Endothelial cell of umbilical vein (primary cell): ENCODE results near the gene NT5C1B. TPM values are rescaled to one million over a fixed set of nuclear protein-coding genes. Genes with fewer than 3 reads are reported as not detected.

Experiments used
- BruUV-seq: library from RNA; stranded (reverse); fragments of 400-500 nt; replicated peaks from 2 replicates; lab custom pipeline; 2021; lab: Mats Ljungman, UMichigan
- CTCF ChIA-PET: fragments of 300-600, 350-600 bp; sonication (Branson Sonifier 250); formaldehyde crosslinking; loops from one replicate; lab custom pipeline; 2021; ENCODE audit warnings: antibody characterized with exemption, inconsistent platforms; lab: Charles Lee
- POLR2A ChIA-PET: fragments of 300-600, 350-600 bp; sonication (Branson Sonifier 250); formaldehyde crosslinking; loops from one replicate; lab custom pipeline; 2021; ENCODE audit warnings: antibody characterized with exemption, inconsistent platforms; lab: Charles Lee
- DNase-seq: peaks from one replicate; pipeline ENCODE4 v3.0.0-alpha.2; 2011; ENCODE audit warnings: low read depth, low spot score
- FAIRE-seq: peaks from 2 replicates; lab custom pipeline; 2011; peaks lifted over from hg19 to GRCh38; lab: Jason Lieb, UNC
- H2AFZ ChIP-seq: 2 replicates; pipeline ENCODE4 v1.6.0; 2012; ENCODE audit warnings: low read depth, low read length, control low read depth, inconsistent platforms
- H3K27ac ChIP-seq: 2 replicates; pipeline ENCODE4 v1.5.1; 2011; ENCODE audit warnings: low read depth, mild to moderate bottlenecking, control low read depth, low read length, moderate library complexity; ENCODE audit not compliant: insufficient read depth
- H3K27me3 ChIP-seq, 2 experiments: 2 replicates each; pipeline versions ENCODE4 v1.6.0 to v1.6.1; 2011; ENCODE audit warnings: low read length in 2 of 2, mixed read lengths in 1 of 2; ENCODE audit not compliant: control insufficient read depth in 2 of 2, insufficient read depth in 2 of 2
- H3K36me3 ChIP-seq, 2 experiments: 2 replicates in 1 of 2; 3 replicates in 1 of 2; pipeline ENCODE4 v1.5.1; 2011; ENCODE audit warnings: low read length in 2 of 2, mild to moderate bottlenecking in 1 of 2, moderate library complexity in 1 of 2; ENCODE audit not compliant: control insufficient read depth in 2 of 2, insufficient read depth in 2 of 2; ENCODE audit errors: extremely low read depth in 1 of 2
- H3K4me1 ChIP-seq: 3 replicates; pipeline ENCODE4 v1.5.1; 2011; ENCODE audit warnings: mild to moderate bottlenecking, low read length; ENCODE audit not compliant: control insufficient read depth, insufficient read depth; ENCODE audit errors: extremely low read depth
- H3K4me2 ChIP-seq: 2 replicates; pipeline ENCODE4 v1.6.1; 2011; ENCODE audit warnings: low read length, control low read depth, mixed read lengths; ENCODE audit not compliant: insufficient read depth
- H3K4me3 ChIP-seq, 3 experiments: fragments of 200-600 bp in 1 of 3; sonication (generic), shearing (Covaris generic) in 1 of 3; replicated peaks in 1 of 3; 2 replicates each; pipeline ENCODE4 v1.5.1; 2011 to 2016; ENCODE audit warnings: control low read depth in 3 of 3, low read length in 3 of 3, mild to moderate bottlenecking in 2 of 3, inconsistent platforms in 1 of 3, low read depth in 1 of 3, moderate library complexity in 1 of 3; ENCODE audit not compliant: insufficient read depth in 1 of 3
- H3K79me2 ChIP-seq: 2 replicates; pipeline ENCODE4 v1.6.0; 2012; ENCODE audit warnings: low read length, inconsistent platforms; ENCODE audit not compliant: control insufficient read depth, insufficient read depth
- H3K9ac ChIP-seq: replicated peaks from 2 replicates; pipeline ENCODE3; 2011; ENCODE audit warnings: low read length, control low read depth; ENCODE audit not compliant: insufficient read depth; ENCODE audit errors: extremely low read depth
- H3K9me1 ChIP-seq: replicated peaks from 3 replicates; pipeline ENCODE4 v1.6.0; 2011; ENCODE audit warnings: mild to moderate bottlenecking, low read length; ENCODE audit not compliant: control insufficient read depth, insufficient read depth; ENCODE audit errors: extremely low read depth
- H3K9me3 ChIP-seq: replicated peaks from 2 replicates; pipeline ENCODE4 v1.5.1; 2012; ENCODE audit warnings: low read length, inconsistent platforms; ENCODE audit not compliant: control insufficient read depth, insufficient read depth
- H4K20me1 ChIP-seq: replicated peaks from 2 replicates; pipeline ENCODE3; 2011; ENCODE audit warnings: mild to moderate bottlenecking, low read length; ENCODE audit not compliant: control insufficient read depth, insufficient read depth; ENCODE audit errors: extremely low read depth
- EZH2 ChIP-seq: IDR thresholded peaks from 2 replicates; pipeline ENCODE4 v1.6.1; 2012; ENCODE audit warnings: borderline replicate concordance, low read depth, mild to moderate bottlenecking, moderate library complexity, low read length, inconsistent platforms; ENCODE audit not compliant: severe bottlenecking
- FOS ChIP-seq: IDR thresholded peaks from 2 replicates; pipeline ENCODE4 v1.6.1; 2011; ENCODE audit warnings: mild to moderate bottlenecking, low read length, moderate library complexity, borderline replicate concordance; ENCODE audit not compliant: insufficient read depth
- GATA2 ChIP-seq: IDR thresholded peaks from 2 replicates; pipeline ENCODE4 v1.7.0; 2011; ENCODE audit warnings: low read depth, mild to moderate bottlenecking, moderate library complexity, mixed read lengths, low read length; ENCODE audit not compliant: insufficient read length, insufficient read depth
- JUN ChIP-seq: IDR thresholded peaks from 2 replicates; pipeline ENCODE4 v1.6.1; 2011; ENCODE audit warnings: borderline replicate concordance, low read depth; ENCODE audit not compliant: insufficient read length, insufficient read depth
- MAX ChIP-seq: IDR thresholded peaks from 2 replicates; pipeline ENCODE4 v1.6.1; 2011; ENCODE audit not compliant: insufficient read depth, insufficient read length
- MYC ChIP-seq: IDR thresholded peaks from one replicate; pipeline ENCODE4 v1.6.1; 2011; ENCODE audit warnings: mild to moderate bottlenecking, low read depth, low read length
- POLR2A ChIP-seq: IDR thresholded peaks from 2 replicates; pipeline ENCODE4 v1.6.1; 2012; ENCODE audit warnings: low read depth, mild to moderate bottlenecking, control low read depth, low read length
- POLR2AphosphoS5 ChIP-seq: IDR thresholded peaks from 2 replicates; pipeline ENCODE4 v1.6.1; 2012; ENCODE audit warnings: low read depth, mild to moderate bottlenecking, control low read depth, low read length, moderate library complexity; ENCODE audit not compliant: insufficient read depth
- dilution Hi-C: fragments of 300-500 bp; cut with MboI; formaldehyde crosslinking; loops from one replicate; pipeline ENCODE4 v1.15.0; 2019; ENCODE audit warnings: low sequenced_read_pairs; ENCODE audit not compliant: extremely low pct_ligation_motif_present
- intact Hi-C: fragments of 100-400 bp; cut with micrococcal nuclease; formaldehyde crosslinking; loops from one replicate; pipeline ENCODE4 v1.10.0; 2022
- polyA plus RNA-seq, 4 experiments: library from polyadenylated mRNA; depleted of rRNA in 3 of 4; stranded (reverse) in 3 of 4; unstranded in 1 of 4; fragments of >200 nt; gene quantifications; 2 replicates each; pipeline versions ENCODE4 v1.2.1 to v1.2.3, GENCODE V29; 2011 to 2012; ENCODE audit warnings: missing spikeins in 1 of 4
- total RNA-seq: library from RNA; stranded (reverse); gene quantifications from 2 replicates; pipeline ENCODE4 v1.2.3, GENCODE V29; 2021

The NT5C1B gene
- total and polyA plus RNA-seq, 2 donors (not counting 3 experiments of a cell fraction or from before 2014, with no cell fraction given) = not detected

GRCh38 chr2:18588802-18589201 is 567 bp downstream of the NT5C1B start:
- no TSS peak for BruUV-seq
- dilution Hi-C loops = no loop called here
- Histone ChIP-seq H4K20me1 (no peaks in the 10 kb centered on the region), H3K4me1 (no peaks in the 10 kb centered on the region), H3K4me3 (no peak overlapping the region), H3K9ac (no peak overlapping the region), H3K9me1 (no peaks in the 10 kb centered on the region), H3K27me3 (no peaks in the 10 kb centered on the region), H3K79me2 (no peaks in the 10 kb centered on the region), H3K27ac (no peak overlapping the region), H3K36me3 (no peaks in the 10 kb centered on the region), H2AFZ (no peak overlapping the region), H3K4me2 (no peak overlapping the region), H3K9me3 (no peaks in the 10 kb centered on the region)
- no peak for TF ChIP-seq JUN
- ChIA-PET POLR2A (no interaction called here), CTCF (no interaction called here)
- intact Hi-C loops = no loop called here
- FAIRE-seq (no peak), DNase-seq (no peak)

GRCh38 chr2:18588049-18588448 is 1.3 kb downstream of the NT5C1B start:
- POLR2A ChIA-PET = no interaction called here
- dilution Hi-C loops (no loop called here), intact Hi-C loops (no loop called here)
- CTCF ChIA-PET = no interaction called here
- no peak overlapping the region for H3K27ac ChIP-seq
- H3K79me2 ChIP-seq = no peaks in the 10 kb centered on the region
- BruUV-seq = no TSS peak
- TF ChIP-seq FOS = no peak
- no peak for TF ChIP-seq POLR2A
- no peak for TF ChIP-seq POLR2AphosphoS5
- no peak for TF ChIP-seq MAX
- TF ChIP-seq JUN = no peak
- no peak for TF ChIP-seq MYC
- no peak for TF ChIP-seq EZH2
- no peak for TF ChIP-seq GATA2
- H3K9me1 ChIP-seq = no peaks in the 10 kb centered on the region
- H3K4me3 ChIP-seq = no peak overlapping the region
- FAIRE-seq (no peak), DNase-seq (no peak)
- no peak overlapping the region for H3K4me2 ChIP-seq
- no peaks in the 10 kb centered on the region for H3K4me1 ChIP-seq
- H3K9me3 ChIP-seq = no peaks in the 10 kb centered on the region
- no peak overlapping the region for H3K9ac ChIP-seq
- H3K27me3 ChIP-seq = no peaks in the 10 kb centered on the region
- no peaks in the 10 kb centered on the region for H3K36me3 ChIP-seq
- H2AFZ ChIP-seq = no peak overlapping the region
- no peaks in the 10 kb centered on the region for H4K20me1 ChIP-seq
